SJCRH30 (cell line): Measurements from ENCODE around the gene ECT2L. TPM values are rescaled to one million over a fixed set of nuclear protein-coding genes. Genes with fewer than 3 reads are reported as not detected.

Experiments
- DNase-seq, 2 experiments: peaks; one replicate each; pipeline ENCODE4 v3.0.0-alpha.2; 2015 to 2020
- H3K27ac ChIP-seq: fragments of 250-450 bp; sonication (Bioruptor Pico); 2 replicates; pipeline ENCODE4 v1.5.1; 2020; ENCODE audit warnings: mild to moderate bottlenecking, moderate library complexity
- H3K27me3 ChIP-seq: fragments of 250-450 bp; sonication (Bioruptor Pico); 2 replicates; pipeline ENCODE4 v1.5.1; 2020; ENCODE audit warnings: mild to moderate bottlenecking, moderate library complexity
- H3K36me3 ChIP-seq: fragments of 250-450 bp; sonication (Bioruptor Pico); 2 replicates; pipeline ENCODE4 v1.5.1; 2020; ENCODE audit warnings: mild to moderate bottlenecking, moderate library complexity
- H3K4me1 ChIP-seq: fragments of 250-450 bp; sonication (Bioruptor Pico); 2 replicates; pipeline ENCODE4 v1.5.1; 2020; ENCODE audit warnings: mild to moderate bottlenecking, moderate library complexity
- H3K4me3 ChIP-seq: fragments of 250-450 bp; sonication (Bioruptor Pico); 2 replicates; pipeline ENCODE4 v1.5.1; 2020; ENCODE audit warnings: mild to moderate bottlenecking, moderate library complexity
- H3K9me3 ChIP-seq: fragments of 250-450 bp; sonication (Bioruptor Pico); replicated peaks from 2 replicates; pipeline ENCODE4 v1.5.1; 2020; ENCODE audit warnings: mild to moderate bottlenecking, moderate library complexity
- total RNA-seq: library from RNA; depleted of rRNA; stranded (reverse); fragments of >200 nt; shearing (Covaris generic); gene quantifications from 2 replicates; pipeline ENCODE4 v1.2.3, GENCODE V29; 2014

The ECT2L gene
- total RNA-seq, 1 experiment from 2014 or later = not detected

GRCh38 chr6:138863321-138863720 is 67.4 kb downstream of the ECT2L start:
- no peak for DNase-seq

GRCh38 chr6:138864343-138864890 is 68.5 kb downstream of the ECT2L start:
- Histone ChIP-seq H3K27me3 (no peaks in the 10 kb centered on the region), H3K36me3 (no peaks in the 10 kb centered on the region), H3K27ac (no peak overlapping the region), H3K4me1 (no peaks in the 10 kb centered on the region; the same call in 1 of the 2 replicates), H3K4me3 (no peak overlapping the region), H3K9me3 (no peaks in the 10 kb centered on the region)
- DNase-seq = peak in 1 of 2 experiments; percentile 26

More at GRCh38 chr6:138863321-138863720, 67.4 kb downstream of the ECT2L start:
- Histone ChIP-seq H3K4me3 (no peak overlapping the region), H3K4me1 (no peaks in the 10 kb centered on the region; the same call in 1 of the 2 replicates), H3K27ac (no peak overlapping the region), H3K36me3 (no peaks in the 10 kb centered on the region), H3K27me3 (no peaks in the 10 kb centered on the region), H3K9me3 (no peaks in the 10 kb centered on the region)

GRCh38 chr6:138865480-138866109 is 69.7 kb downstream of the ECT2L start:
- no peaks in the 10 kb centered on the region; the same call in 1 of the 2 replicates for H3K4me1 ChIP-seq
- H3K27ac ChIP-seq = no peak overlapping the region
- DNase-seq = no peak
- no peaks in the 10 kb centered on the region for H3K9me3 ChIP-seq
- no peaks in the 10 kb centered on the region for H3K27me3 ChIP-seq
- no peaks in the 10 kb centered on the region for H3K36me3 ChIP-seq
- no peak overlapping the region for H3K4me3 ChIP-seq

GRCh38 chr6:138868181-138868580 is 72.3 kb downstream of the ECT2L start:
- Histone ChIP-seq H3K27ac (no peak overlapping the region), H3K36me3 (no peaks in the 10 kb centered on the region), H3K27me3 (no peaks in the 10 kb centered on the region), H3K4me1 (no peaks in the 10 kb centered on the region; the same call in 1 of the 2 replicates), H3K9me3 (0 out of 2 replicates have a peak, but pooled peaks cover 3% of the 10 kb centered on the region), H3K4me3 (no peak overlapping the region)
- DNase-seq = no peak

- no peak overlapping the region for H3K27ac ChIP-seq
- no peak overlapping the region for H3K4me3 ChIP-seq
- no peaks in the 10 kb centered on the region for H3K36me3 ChIP-seq
- DNase-seq = peak in 1 of 2 experiments; percentile 14
- H3K4me1 ChIP-seq = no peaks in the 10 kb centered on the region; the same call in 1 of the 2 replicates
- H3K9me3 ChIP-seq = 0 out of 2 replicates have a peak, but pooled peaks cover 3% of the 10 kb centered on the region
- H3K27me3 ChIP-seq = no peaks in the 10 kb centered on the region
Observed at GRCh38 chr6:138869398-138869797, 73.5 kb downstream of the ECT2L start.

- H3K27ac ChIP-seq = no peak overlapping the region
- H3K4me1 ChIP-seq = no peaks in the 10 kb centered on the region
- DNase-seq = no peak
- H3K4me3 ChIP-seq = no peak overlapping the region
- 0 out of 2 replicates have a peak, but pooled peaks cover 3% of the 10 kb centered on the region for H3K9me3 ChIP-seq
- no peaks in the 10 kb centered on the region for H3K36me3 ChIP-seq
- no peaks in the 10 kb centered on the region for H3K27me3 ChIP-seq
Observed at GRCh38 chr6:138873191-138873590, 77.3 kb downstream of the ECT2L start.

- H3K36me3 ChIP-seq = no peaks in the 10 kb centered on the region
- no peaks in the 10 kb centered on the region for H3K27me3 ChIP-seq
- no peaks in the 10 kb centered on the region for H3K9me3 ChIP-seq
- H3K4me3 ChIP-seq = no peak overlapping the region
- no peak overlapping the region for H3K27ac ChIP-seq
- no peaks in the 10 kb centered on the region for H3K4me1 ChIP-seq
- no peak for DNase-seq
Observed at GRCh38 chr6:138882369-138883017, 86.6 kb downstream of the ECT2L start.

- H3K4me1 ChIP-seq = no peaks in the 10 kb centered on the region
- no peaks in the 10 kb centered on the region for H3K36me3 ChIP-seq
- H3K4me3 ChIP-seq = no peak overlapping the region
- H3K9me3 ChIP-seq = no peaks in the 10 kb centered on the region
- H3K27me3 ChIP-seq = no peaks in the 10 kb centered on the region
- no peak for DNase-seq
- no peak overlapping the region for H3K27ac ChIP-seq
Observed at GRCh38 chr6:138885156-138885819, 89.4 kb downstream of the ECT2L start.

- Histone ChIP-seq H3K4me3 (no peak overlapping the region), H3K36me3 (no peaks in the 10 kb centered on the region; the same call in 1 of the 2 replicates), H3K4me1 (no peaks in the 10 kb centered on the region; the same call in 1 of the 2 replicates), H3K9me3 (no peaks in the 10 kb centered on the region), H3K27me3 (no peaks in the 10 kb centered on the region), H3K27ac (no peak overlapping the region)
- no peak for DNase-seq
Observed at GRCh38 chr6:138891255-138891986, 95.5 kb downstream of the ECT2L start.

- Histone ChIP-seq H3K27ac (no peak overlapping the region), H3K4me3 (no peak overlapping the region), H3K27me3 (no peaks in the 10 kb centered on the region), H3K4me1 (peaks cover 13% of the 10 kb centered on the region), H3K9me3 (no peaks in the 10 kb centered on the region), H3K36me3 (no peaks in the 10 kb centered on the region; the same call in 1 of the 2 replicates)
- DNase-seq = no peak
Observed at GRCh38 chr6:138896104-138896756, 100.3 kb downstream of the ECT2L start.

GRCh38 chr6:138897031-138897430 is 101.1 kb downstream of the ECT2L start:
- peak overlapping the region; percentile 46 for H3K27ac ChIP-seq
- no peaks in the 10 kb centered on the region for H3K27me3 ChIP-seq
- DNase-seq = peak; percentile 15 to 67
- peaks cover 13% of the 10 kb centered on the region for H3K4me1 ChIP-seq
- no peak overlapping the region for H3K4me3 ChIP-seq
- H3K36me3 ChIP-seq = peaks cover 7% of the 10 kb centered on the region; the same call in 1 of the 2 replicates
- no peaks in the 10 kb centered on the region for H3K9me3 ChIP-seq

- Histone ChIP-seq H3K27ac (no peak overlapping the region), H3K27me3 (no peaks in the 10 kb centered on the region), H3K4me1 (no peaks in the 10 kb centered on the region; the same call in 1 of the 2 replicates), H3K4me3 (no peak overlapping the region), H3K9me3 (no peaks in the 10 kb centered on the region), H3K36me3 (peaks cover 69% of the 10 kb centered on the region)
- no peak for DNase-seq
Observed at GRCh38 chr6:138907167-138907566, 111.3 kb downstream of the ECT2L start.

GRCh38 chr6:138909511-138909910 is 113.6 kb downstream of the ECT2L start:
- Histone ChIP-seq H3K36me3 (peaks cover 59% of the 10 kb centered on the region), H3K9me3 (no peaks in the 10 kb centered on the region), H3K27me3 (no peaks in the 10 kb centered on the region)

GRCh38 chr6:138909975-138910374 is 114.1 kb downstream of the ECT2L start:
- H3K36me3 ChIP-seq = peaks cover 59% of the 10 kb centered on the region
- H3K9me3 ChIP-seq = no peaks in the 10 kb centered on the region
- H3K27me3 ChIP-seq = no peaks in the 10 kb centered on the region
- no peak overlapping the region for H3K27ac ChIP-seq
- DNase-seq = no peak
- H3K4me1 ChIP-seq = no peaks in the 10 kb centered on the region
- H3K4me3 ChIP-seq = no peak overlapping the region

More at GRCh38 chr6:138909511-138909910, 113.6 kb downstream of the ECT2L start:
- H3K4me1 ChIP-seq = no peaks in the 10 kb centered on the region
- DNase-seq = no peak
- H3K4me3 ChIP-seq = no peak overlapping the region
- H3K27ac ChIP-seq = no peak overlapping the region
